Measurements from ENCODE around the gene ZBED2.
A peak's percentile ranks its signal among the peaks of the same experiment; 100 is the strongest.

The ZBED2 gene

GRCh38 chr3:111584744-111585143 is 10.4 kb downstream of the ZBED2 start:
- no peak for DNase-seq (ENCODE audit: low read depth)

GRCh38 chr3:111582120-111582474 is 13.0 kb downstream of the ZBED2 start:
- H3K4me3 ChIP-seq (ENCODE audit: control insufficient read depth, low read depth, low read length) = no peak overlapping the region
- no peak for TF ChIP-seq CTCF (IDR thresholded peaks at IDR 0.05; ENCODE audit: control insufficient read depth, insufficient read depth, low read depth, low read length, missing control alignments)
- DNase-seq (ENCODE audit: low read depth) = peak; percentile 68

More at GRCh38 chr3:111584744-111585143, 10.4 kb downstream of the ZBED2 start:
- TF ChIP-seq CTCF (IDR thresholded peaks at IDR 0.05; ENCODE audit: control insufficient read depth, insufficient read depth, low read depth, low read length, missing control alignments) = no peak
- no peak overlapping the region for H3K4me3 ChIP-seq (ENCODE audit: control insufficient read depth, low read depth, low read length)

DNA sequence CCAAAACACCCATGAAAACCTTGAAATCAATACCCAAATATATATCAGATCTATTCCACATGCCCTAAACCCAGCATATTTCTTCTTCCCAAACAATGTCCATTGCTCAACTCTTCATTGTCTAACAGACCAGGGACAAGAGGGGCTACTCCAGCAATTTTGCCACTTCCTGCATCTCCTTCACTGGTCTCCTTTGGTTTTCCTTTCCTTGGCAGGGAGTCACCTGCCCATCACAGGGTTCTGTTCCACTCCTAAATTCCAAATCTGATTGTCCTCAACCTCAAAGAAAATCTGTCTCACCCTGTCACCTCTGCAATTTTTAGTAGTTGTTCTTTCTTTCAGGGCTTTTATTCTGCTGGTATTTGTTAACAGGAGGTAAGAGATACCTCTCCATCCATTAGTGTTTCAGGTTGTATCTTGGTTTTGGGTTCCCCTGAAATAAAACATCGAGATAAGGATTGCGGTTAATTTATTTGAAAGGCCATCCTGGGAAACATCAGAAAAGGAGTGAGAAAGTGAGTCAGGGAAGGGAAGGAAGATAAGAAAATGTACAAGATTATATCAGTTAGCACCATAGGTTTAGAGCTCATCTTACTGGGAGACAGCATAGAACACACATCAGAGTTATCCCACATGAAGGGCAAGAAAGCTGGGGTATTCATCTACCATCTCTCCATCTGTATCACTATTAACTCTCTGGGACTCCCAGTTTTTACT is 13.6 kb downstream of the ZBED2 start:
- DNase-seq (ENCODE audit: low read depth) = no peak
- no peak overlapping the region for H3K4me3 ChIP-seq (ENCODE audit: control insufficient read depth, low read depth, low read length)
- no peak for TF ChIP-seq CTCF (IDR thresholded peaks at IDR 0.05; ENCODE audit: control insufficient read depth, insufficient read depth, low read depth, low read length, missing control alignments)

DNA sequence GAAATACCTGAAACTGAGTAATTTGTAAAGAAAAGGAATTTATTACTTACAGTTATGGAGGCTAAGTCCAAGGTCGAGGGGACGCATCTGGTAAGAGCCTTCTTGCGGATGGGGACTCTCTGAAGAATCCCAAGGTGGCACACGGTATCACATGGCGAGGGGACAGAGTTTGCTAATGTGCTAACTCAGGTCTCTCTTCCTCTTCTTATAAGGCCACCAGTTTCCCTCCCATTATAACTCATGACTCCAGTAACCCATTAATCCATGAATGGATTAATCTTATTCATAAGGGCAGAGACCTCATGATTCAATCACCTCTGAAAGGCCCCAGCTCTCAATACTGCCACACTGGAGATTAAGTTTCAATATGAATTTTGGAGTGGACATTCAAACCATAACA is 15.7 kb downstream of the ZBED2 start:
- DNase-seq (ENCODE audit: low read depth) = no peak
- no peak for TF ChIP-seq CTCF (IDR thresholded peaks at IDR 0.05; ENCODE audit: control insufficient read depth, insufficient read depth, low read depth, low read length, missing control alignments)
- no peak overlapping the region for H3K4me3 ChIP-seq (ENCODE audit: control insufficient read depth, low read depth, low read length)

DNA sequence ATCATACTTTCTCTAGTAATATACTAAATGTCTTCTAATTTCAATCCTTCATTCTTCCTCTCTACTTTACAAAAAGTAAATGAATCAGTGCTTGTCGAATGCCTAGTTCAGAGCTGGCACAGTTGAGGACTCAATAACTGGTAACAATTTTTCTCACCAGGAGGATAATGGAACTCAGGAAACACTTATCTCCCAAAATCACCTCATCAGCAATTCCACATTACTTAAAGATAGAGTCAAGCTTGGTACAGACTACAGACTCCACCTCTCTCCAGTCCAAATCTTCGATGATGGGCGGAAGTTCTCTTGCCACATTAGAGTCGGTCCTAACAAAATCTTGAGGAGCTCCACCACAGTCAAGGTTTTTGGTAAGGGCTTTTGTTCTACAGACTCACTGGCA is 16.3 kb downstream of the ZBED2 start:
- no peak for TF ChIP-seq CTCF (IDR thresholded peaks at IDR 0.05; ENCODE audit: control insufficient read depth, insufficient read depth, low read depth, low read length, missing control alignments)
- DNase-seq (ENCODE audit: low read depth) = no peak
- H3K4me3 ChIP-seq (ENCODE audit: control insufficient read depth, low read depth, low read length) = no peak overlapping the region

DNA sequence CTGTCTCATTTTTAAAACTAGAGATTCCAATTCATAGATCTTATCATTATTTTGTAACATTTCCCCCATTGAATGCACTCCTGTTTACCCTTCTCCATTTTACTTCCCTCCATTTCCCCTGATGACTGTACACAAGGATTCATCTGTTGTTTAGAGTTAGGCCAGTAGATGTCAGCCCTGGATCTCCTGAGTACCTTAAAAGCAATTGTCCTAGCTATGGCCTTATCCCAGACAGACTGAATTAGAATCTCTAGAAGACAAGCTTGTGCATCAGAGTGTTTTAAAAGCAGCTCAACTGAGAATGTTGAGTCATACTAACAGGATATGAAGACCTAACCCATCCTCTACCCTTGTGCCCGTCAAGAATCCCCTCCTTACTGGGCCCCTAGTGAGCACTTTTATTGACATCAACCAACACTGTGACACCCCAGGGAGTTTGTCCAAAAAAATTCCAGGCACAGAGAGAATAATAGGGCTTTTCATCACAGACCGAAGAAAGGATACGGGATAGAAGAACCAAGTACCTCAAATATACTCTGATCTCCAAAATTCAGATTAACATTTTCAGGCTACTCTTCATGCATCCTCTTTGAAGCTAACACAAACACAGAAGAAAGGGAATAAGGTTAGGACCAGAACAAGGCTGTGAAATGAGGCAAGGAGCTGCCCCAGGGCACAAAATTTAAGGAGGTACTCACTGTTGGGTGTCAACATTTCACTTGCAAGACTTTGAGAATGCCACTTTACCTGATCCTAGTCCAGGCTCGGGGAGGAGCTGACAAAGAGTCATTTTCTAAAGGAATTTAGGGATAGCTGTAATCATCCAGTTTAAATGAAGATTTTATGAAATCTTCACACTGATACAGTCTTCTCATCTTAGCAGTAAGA is 17.1 kb downstream of the ZBED2 start:
- peak; percentile 71 for DNase-seq (ENCODE audit: low read depth)
- no peak overlapping the region for H3K4me3 ChIP-seq (ENCODE audit: control insufficient read depth, low read depth, low read length)
- peak; percentile 79 for TF ChIP-seq CTCF (IDR thresholded peaks at IDR 0.05; ENCODE audit: control insufficient read depth, insufficient read depth, low read depth, low read length, missing control alignments)
